Common myeloid progenitor, CD34-positive (primary cell): ENCODE measurements around the gene BMP8A.

ENCODE experiments used
- CTCF ChIA-PET: fragments of 350-600 bp; sonication (Branson Sonifier 250); formaldehyde crosslinking; loops from one replicate; lab custom pipeline; 2021; ENCODE audit warnings: antibody characterized with exemption; lab: Charles Lee
- POLR2A ChIA-PET: fragments of 350-600 bp; sonication (Branson Sonifier 250); formaldehyde crosslinking; loops from one replicate; lab custom pipeline; 2021; ENCODE audit warnings: antibody characterized with exemption; lab: Charles Lee
- DNase-seq, 3 donors: peaks; one replicate each; pipeline versions ENCODE4 v3.0.0 to v3.0.0-alpha.2; 2013
- H3K27ac ChIP-seq, 2 experiments: 1 replicate in 1 of 2; 2 replicates in 1 of 2; pipeline ENCODE4 v1.7.0; 2013; ENCODE audit warnings: inconsistent platforms in 2 of 2, low read length in 2 of 2, mild to moderate bottlenecking in 2 of 2, low read depth in 1 of 2, moderate library complexity in 1 of 2; ENCODE audit not compliant: severe bottlenecking in 2 of 2, insufficient read depth in 1 of 2, poor library complexity in 1 of 2
- H3K27me3 ChIP-seq, 5 experiments: replicated peaks in 2 of 5; 1 replicate in 3 of 5; 2 replicates in 2 of 5; pipeline versions ENCODE4 v1.6.1 to v1.7.0; 2013; ENCODE audit warnings: low read length in 4 of 5, mild to moderate bottlenecking in 2 of 5, moderate library complexity in 2 of 5, inconsistent platforms in 1 of 5; ENCODE audit not compliant: insufficient read depth in 5 of 5, control insufficient read depth in 4 of 5
- H3K36me3 ChIP-seq, 4 experiments: 1 replicate in 2 of 4; 2 replicates in 2 of 4; pipeline versions ENCODE4 v1.6.1 to v1.7.0; 2013; ENCODE audit warnings: low read length in 3 of 4, control low read depth in 1 of 4, mild to moderate bottlenecking in 1 of 4; ENCODE audit not compliant: control insufficient read depth in 4 of 4, insufficient read depth in 4 of 4
- H3K4me1 ChIP-seq, 4 experiments: 1 replicate in 3 of 4; 2 replicates in 1 of 4; pipeline versions ENCODE4 v1.6.1 to v1.7.1; 2013; ENCODE audit warnings: low read length in 3 of 4, mild to moderate bottlenecking in 3 of 4, control low read depth in 1 of 4, inconsistent platforms in 1 of 4, moderate library complexity in 1 of 4; ENCODE audit not compliant: control insufficient read depth in 4 of 4, insufficient read depth in 4 of 4; ENCODE audit errors: control extremely low read depth in 1 of 4
- H3K4me3 ChIP-seq, 7 experiments: 1 replicate in 4 of 7; 2 replicates in 3 of 7; pipeline versions ENCODE4 v1.5.1 to v1.7.0; 2013; ENCODE audit warnings: mild to moderate bottlenecking in 7 of 7, low read length in 6 of 7, moderate library complexity in 6 of 7, inconsistent platforms in 2 of 7, low read depth in 2 of 7, control low read depth in 1 of 7; ENCODE audit not compliant: insufficient read depth in 4 of 7, control insufficient read depth in 1 of 7; ENCODE audit errors: extremely low read depth in 1 of 7
- H3K9me3 ChIP-seq, 5 experiments: 1 replicate in 4 of 5; 2 replicates in 1 of 5; pipeline versions ENCODE4 v1.6.1 to v1.7.1; 2013; ENCODE audit warnings: low read length in 4 of 5, mild to moderate bottlenecking in 2 of 5, inconsistent platforms in 1 of 5, low read depth in 1 of 5, moderate library complexity in 1 of 5; ENCODE audit not compliant: control insufficient read depth in 4 of 5, insufficient read depth in 2 of 5; ENCODE audit errors: control extremely low read depth in 1 of 5
- WGBS: methylation state at CpG from one replicate; pipeline ENCODE4 v1.1.5; 2013; ENCODE audit not compliant: insufficient coverage; 5-methylcytosine and 5-hydroxymethylcytosine counted together

The BMP8A gene

GRCh38 chr1:39539252-39539790 lies 47.9 kb downstream of the BMP8A start:
- H3K4me3 ChIP-seq = no peak overlapping the region
- H3K36me3 ChIP-seq = peaks cover 2 to 11% (median 7%) of the 10 kb centered on the region in 4 experiments
- DNase-seq = peak; percentile 52 to 67 (median 65)
- no peaks in the 10 kb centered on the region for H3K9me3 ChIP-seq
- H3K27me3 ChIP-seq = no peaks in the 10 kb centered on the region
- H3K27ac ChIP-seq = no peak overlapping the region
- ChIA-PET CTCF (interaction anchor here (0.7 to 2.2 kb wide), 22 partner anchors 9 to 177 kb away, joined by 3 to 10 read pairs (median 4); no protein-coding TSS in a partner anchor), POLR2A (no interaction called here)
- H3K4me1 ChIP-seq = no peaks in the 10 kb centered on the region
- 0% methylated on average over 3 of the region's 5 CpGs for WGBS

- ChIA-PET CTCF (interaction anchor here (1.0 to 2.2 kb wide), 5 partner anchors 9 to 115 kb away, joined by 3 to 10 read pairs (median 3); no protein-coding TSS in a partner anchor), POLR2A (no interaction called here)
- Histone ChIP-seq H3K9me3 (no peaks in the 10 kb centered on the region), H3K4me1 (no peaks in the 10 kb centered on the region), H3K27ac (no peak overlapping the region), H3K27me3 (no peaks in the 10 kb centered on the region), H3K4me3 (no peak overlapping the region), H3K36me3 (peaks cover 2 to 11% (median 7%) of the 10 kb centered on the region in 4 experiments)
- over 99% methylated on average over 12 of the region's 13 CpGs for WGBS
- DNase-seq = no peak
Measured at GRCh38 chr1:39540504-39541031, 49.1 kb downstream of the BMP8A start.

GRCh38 chr1:39542924-39543323 lies 51.5 kb downstream of the BMP8A start:
- no peak overlapping the region for H3K27ac ChIP-seq
- ChIA-PET CTCF (interaction anchor here (0.7 to 2.5 kb wide), 2 partner anchors 9 to 23 kb away, joined by 4 to 8 read pairs; no protein-coding TSS in a partner anchor), POLR2A (no interaction called here)
- no peak for DNase-seq
- peaks cover 2 to 22% (median 12%) of the 10 kb centered on the region in 4 experiments for H3K36me3 ChIP-seq
- no peaks in the 10 kb centered on the region for H3K4me1 ChIP-seq
- H3K9me3 ChIP-seq = no peaks in the 10 kb centered on the region
- H3K27me3 ChIP-seq = no peaks in the 10 kb centered on the region
- WGBS = 100% methylated on average over 3 of the region's 5 CpGs
- no peak overlapping the region for H3K4me3 ChIP-seq

GRCh38 chr1:39544327-39544726 lies 52.9 kb downstream of the BMP8A start:
- Histone ChIP-seq H3K4me3 (no peak overlapping the region), H3K36me3 (peaks cover 0 to 27% (median 14%) of the 10 kb centered on the region in 4 experiments), H3K9me3 (no peaks in the 10 kb centered on the region), H3K4me1 (no peaks in the 10 kb centered on the region), H3K27me3 (no peaks in the 10 kb centered on the region), H3K27ac (no peak overlapping the region)
- 69% methylated on average over 3 of the region's 4 CpGs for WGBS
- ChIA-PET POLR2A (interaction anchor here (0.7 kb wide), 1 partner anchor 339 kb away, joined by 3 read pairs; no protein-coding TSS in a partner anchor), CTCF (interaction anchor here (0.7 kb wide), 1 partner anchor 361 kb away, joined by 3 read pairs; no protein-coding TSS in a partner anchor)
- DNase-seq = peak in 2 of 3 donors; percentile 23 to 33

GRCh38 chr1:39545531-39545930 lies 54.1 kb downstream of the BMP8A start:
- no peak for DNase-seq
- Histone ChIP-seq H3K36me3 (peaks cover 4 to 22% (median 12%) of the 10 kb centered on the region in 4 experiments), H3K4me1 (peaks cover 0 to 2% (median 0%) of the 10 kb centered on the region in 4 experiments), H3K27ac (no peak overlapping the region), H3K27me3 (no peaks in the 10 kb centered on the region), H3K4me3 (no peak overlapping the region), H3K9me3 (no peaks in the 10 kb centered on the region)
- ChIA-PET POLR2A (no interaction called here), CTCF (no interaction called here)
- WGBS = 96% methylated on average over 8 of the region's 9 CpGs

GRCh38 chr1:39554277-39554676 lies 62.8 kb downstream of the BMP8A start:
- DNase-seq = no peak
- Histone ChIP-seq H3K27ac (no peak overlapping the region), H3K9me3 (no peaks in the 10 kb centered on the region), H3K27me3 (no peaks in the 10 kb centered on the region), H3K36me3 (peaks cover 0 to 7% (median 2%) of the 10 kb centered on the region in 4 experiments), H3K4me3 (no peak overlapping the region), H3K4me1 (peaks cover 0 to 13% (median 0%) of the 10 kb centered on the region in 4 experiments)
- ChIA-PET POLR2A (no interaction called here), CTCF (interaction anchor here (3.3 kb wide), 1 partner anchor 15 kb away, joined by 9 read pairs; no protein-coding TSS in a partner anchor)
- no CpG with 5 or more reads among the region's 2 CpGs for WGBS

- H3K27ac ChIP-seq = no peak overlapping the region
- CTCF ChIA-PET = interaction anchor here (0.8 to 2.4 kb wide), 2 partner anchors 15 to 24 kb away, joined by 3 to 10 read pairs; partner anchors contain the start of gene PABPC4
Measured at GRCh38 chr1:39561279-39561678, 69.8 kb downstream of the BMP8A start.

More at GRCh38 chr1:39561279-39561678, 69.8 kb downstream of the BMP8A start:
- DNase-seq = no peak
- Histone ChIP-seq H3K4me1 (peaks cover 0 to 6% (median 0%) of the 10 kb centered on the region in 4 experiments), H3K36me3 (peaks cover 25 to 70% (median 54%) of the 10 kb centered on the region in 4 experiments), H3K27me3 (no peaks in the 10 kb centered on the region), H3K4me3 (no peak overlapping the region), H3K9me3 (no peaks in the 10 kb centered on the region)
- POLR2A ChIA-PET = no interaction called here
- 100% methylated on average over 1 of the region's 1 CpG for WGBS
